ENCODE results near the gene MBD4.

MBD4 gene

DNA sequence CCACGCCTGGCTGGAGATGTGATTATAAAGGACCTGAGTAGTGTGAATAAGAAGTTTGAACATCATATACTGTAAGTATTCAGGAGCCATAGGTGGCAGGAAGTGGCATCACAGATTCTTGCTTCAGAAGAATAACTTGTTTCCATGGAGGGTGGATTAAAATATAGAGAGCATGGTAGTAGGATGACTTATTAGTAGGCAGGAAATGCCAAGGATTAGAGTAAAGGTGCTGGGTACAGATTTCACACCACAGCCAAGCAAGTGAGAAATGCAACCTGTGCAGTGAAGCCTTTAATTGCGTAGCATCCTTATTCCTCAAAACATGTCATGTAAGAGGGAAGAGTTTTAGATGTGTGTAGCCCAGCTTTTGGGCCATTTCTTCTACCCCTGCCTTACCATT lies 31.1 kb upstream of the MBD4 start:
- H3K9me3 ChIP-seq (ENCODE audit: insufficient read depth, low read depth, low read length): no peaks in the 10 kb centered on the region
- no CpG with 5 or more reads among the region's 2 CpGs for WGBS (ENCODE audit: extremely low coverage, insufficient coverage, insufficient read length)
- H3K18ac ChIP-seq (ENCODE audit: low read length): no peak overlapping the region
- H2AFZ ChIP-seq (ENCODE audit: insufficient read depth, low read length, poor library complexity): no peak overlapping the region
- H3K23ac ChIP-seq (ENCODE audit: low read length): no peak overlapping the region
- no peaks in the 10 kb centered on the region for H3K27me3 ChIP-seq (ENCODE audit: insufficient read depth, low read length)
- H3K4me1 ChIP-seq (ENCODE audit: control insufficient read depth in 1 of 2, insufficient read depth in 2 of 2, low read length in 2 of 2): peaks cover 0 to 2% of the 10 kb centered on the region in 2 experiments
- no peak for DNase-seq
- H3K79me2 ChIP-seq (ENCODE audit: control insufficient read depth, insufficient read depth, low read length, poor library complexity): no peaks in the 10 kb centered on the region
- no peak overlapping the region for H2BK12ac ChIP-seq (ENCODE audit: low read length)
- no peak overlapping the region for H2BK120ac ChIP-seq (ENCODE audit: insufficient read depth, low read length, poor library complexity)
- H3K4ac ChIP-seq (ENCODE audit: low read depth, low read length): no peak overlapping the region
- no peaks in the 10 kb centered on the region for H3K79me1 ChIP-seq (ENCODE audit: low read length)
- no peak overlapping the region for H3K14ac ChIP-seq (ENCODE audit: low read length)
- H2BK5ac ChIP-seq (ENCODE audit: low read depth, low read length, poor library complexity): no peak overlapping the region
- H4K12ac ChIP-seq (ENCODE audit: low read depth, low read length): no peak overlapping the region
- H3K36me3 ChIP-seq (ENCODE audit: control insufficient read depth in 1 of 2, insufficient read depth in 2 of 2, low read length in 2 of 2): peaks cover 6 to 7% of the 10 kb centered on the region in 2 experiments
- no peak overlapping the region for H4K8ac ChIP-seq (ENCODE audit: low read depth, low read length)
- H3K27ac ChIP-seq (ENCODE audit: low read depth, low read length): no peak overlapping the region
- no peak overlapping the region for H3K4me2 ChIP-seq (ENCODE audit: low read length)
- no peak overlapping the region for H4K91ac ChIP-seq (ENCODE audit: low read depth, low read length)
- no peak overlapping the region for H3K9ac ChIP-seq (ENCODE audit: low read length)
- no peak overlapping the region for H2AK5ac ChIP-seq (ENCODE audit: low read length)
- no peak overlapping the region for H3K4me3 ChIP-seq (ENCODE audit: low read depth, low read length)

DNA sequence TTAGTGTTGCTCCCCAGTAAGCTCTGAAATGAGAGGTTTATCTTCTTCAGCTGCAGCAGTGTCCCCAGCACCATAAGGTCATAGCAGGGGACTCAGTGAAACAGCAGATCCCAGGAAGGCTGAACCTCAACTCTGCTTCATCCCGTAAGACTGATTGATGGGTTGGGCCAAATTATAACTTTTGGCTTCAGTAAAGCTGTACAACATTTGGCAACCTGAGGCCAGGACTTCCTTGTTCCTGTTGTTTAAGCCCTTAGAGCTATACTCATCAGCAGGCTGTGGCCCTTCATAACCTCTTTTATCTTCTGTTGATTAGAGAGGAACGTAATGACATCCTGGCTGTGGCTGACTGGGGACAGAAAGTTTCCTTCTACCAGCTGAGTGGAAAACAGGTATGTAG lies 29.3 kb upstream of the MBD4 start:
- Histone ChIP-seq H3K4ac (ENCODE audit: low read depth, low read length) (no peak overlapping the region), H3K4me1 (ENCODE audit: control insufficient read depth in 1 of 2, insufficient read depth in 2 of 2, low read length in 2 of 2) (peaks cover 0 to 2% of the 10 kb centered on the region in 2 experiments), H3K23ac (ENCODE audit: low read length) (no peak overlapping the region), H3K9me3 (ENCODE audit: insufficient read depth, low read depth, low read length) (no peaks in the 10 kb centered on the region), H3K9ac (ENCODE audit: low read length) (no peak overlapping the region), H4K91ac (ENCODE audit: low read depth, low read length) (no peak overlapping the region), H2AFZ (ENCODE audit: insufficient read depth, low read length, poor library complexity) (no peak overlapping the region), H3K79me1 (ENCODE audit: low read length) (no peaks in the 10 kb centered on the region), H3K27ac (ENCODE audit: low read depth, low read length) (no peak overlapping the region), H3K4me3 (ENCODE audit: low read depth, low read length) (no peak overlapping the region), H2BK12ac (ENCODE audit: low read length) (no peak overlapping the region), H2AK5ac (ENCODE audit: low read length) (no peak overlapping the region), H3K36me3 (ENCODE audit: control insufficient read depth in 1 of 2, insufficient read depth in 2 of 2, low read length in 2 of 2) (peaks cover 6 to 8% of the 10 kb centered on the region in 2 experiments), H2BK120ac (ENCODE audit: insufficient read depth, low read length, poor library complexity) (no peak overlapping the region), H3K4me2 (ENCODE audit: low read length) (no peak overlapping the region), H2BK5ac (ENCODE audit: low read depth, low read length, poor library complexity) (no peak overlapping the region), H3K18ac (ENCODE audit: low read length) (no peak overlapping the region), H4K12ac (ENCODE audit: low read depth, low read length) (no peak overlapping the region), H3K79me2 (ENCODE audit: control insufficient read depth, insufficient read depth, low read length, poor library complexity) (no peaks in the 10 kb centered on the region), H3K27me3 (ENCODE audit: insufficient read depth, low read length) (no peaks in the 10 kb centered on the region), H3K14ac (ENCODE audit: low read length) (no peak overlapping the region), H4K8ac (ENCODE audit: low read depth, low read length) (no peak overlapping the region)
- no CpG with 5 or more reads among the region's 2 CpGs for WGBS (ENCODE audit: extremely low coverage, insufficient coverage, insufficient read length)
- no peak for DNase-seq

DNA sequence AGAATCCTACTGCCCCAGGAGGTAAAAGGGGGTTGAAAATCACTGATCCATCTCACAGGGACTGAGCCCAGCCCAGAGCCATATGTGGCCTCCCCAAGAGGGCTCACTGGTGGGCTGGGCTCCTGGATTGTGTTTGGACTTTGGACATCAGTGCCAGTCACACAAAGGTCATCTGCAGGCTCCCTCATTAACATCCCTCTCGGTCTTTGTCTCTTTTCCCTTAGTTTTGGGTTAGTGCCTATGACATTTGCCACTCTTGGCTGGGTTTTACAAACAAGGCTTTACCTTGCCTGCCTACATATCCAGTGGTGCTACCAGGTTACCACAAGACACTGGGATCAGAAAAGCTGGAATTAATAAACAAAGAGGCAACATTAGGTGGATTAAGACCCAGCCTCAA lies 28.2 kb upstream of the MBD4 start:
- no peak overlapping the region for H3K14ac ChIP-seq (ENCODE audit: low read length)
- no peak overlapping the region for H3K4me3 ChIP-seq (ENCODE audit: low read depth, low read length)
- no peak overlapping the region for H3K4ac ChIP-seq (ENCODE audit: low read depth, low read length)
- no peak overlapping the region for H2AFZ ChIP-seq (ENCODE audit: insufficient read depth, low read length, poor library complexity)
- peaks cover 5 to 10% of the 10 kb centered on the region in 2 experiments for H3K36me3 ChIP-seq (ENCODE audit: control insufficient read depth in 1 of 2, insufficient read depth in 2 of 2, low read length in 2 of 2)
- no peaks in the 10 kb centered on the region for H3K27me3 ChIP-seq (ENCODE audit: insufficient read depth, low read length)
- H3K9ac ChIP-seq (ENCODE audit: low read length): no peak overlapping the region
- H4K12ac ChIP-seq (ENCODE audit: low read depth, low read length): no peak overlapping the region
- no peak overlapping the region for H4K8ac ChIP-seq (ENCODE audit: low read depth, low read length)
- no peaks in the 10 kb centered on the region for H3K79me2 ChIP-seq (ENCODE audit: control insufficient read depth, insufficient read depth, low read length, poor library complexity)
- H2BK5ac ChIP-seq (ENCODE audit: low read depth, low read length, poor library complexity): no peak overlapping the region
- no peak overlapping the region for H3K23ac ChIP-seq (ENCODE audit: low read length)
- no peak overlapping the region for H2BK12ac ChIP-seq (ENCODE audit: low read length)
- no peak overlapping the region for H3K27ac ChIP-seq (ENCODE audit: low read depth, low read length)
- no peak for DNase-seq
- no CpG with 5 or more reads among the region's 1 CpG for WGBS (ENCODE audit: extremely low coverage, insufficient coverage, insufficient read length)
- H3K4me1 ChIP-seq (ENCODE audit: control insufficient read depth in 1 of 2, insufficient read depth in 2 of 2, low read length in 2 of 2): peaks cover 0 to 2% of the 10 kb centered on the region in 2 experiments
- no peak overlapping the region for H2AK5ac ChIP-seq (ENCODE audit: low read length)
- no peak overlapping the region for H2BK120ac ChIP-seq (ENCODE audit: insufficient read depth, low read length, poor library complexity)
- no peaks in the 10 kb centered on the region for H3K9me3 ChIP-seq (ENCODE audit: insufficient read depth, low read depth, low read length)
- H3K79me1 ChIP-seq (ENCODE audit: low read length): no peaks in the 10 kb centered on the region
- no peak overlapping the region for H3K18ac ChIP-seq (ENCODE audit: low read length)
- no peak overlapping the region for H4K91ac ChIP-seq (ENCODE audit: low read depth, low read length)
- H3K4me2 ChIP-seq (ENCODE audit: low read length): no peak overlapping the region

DNA sequence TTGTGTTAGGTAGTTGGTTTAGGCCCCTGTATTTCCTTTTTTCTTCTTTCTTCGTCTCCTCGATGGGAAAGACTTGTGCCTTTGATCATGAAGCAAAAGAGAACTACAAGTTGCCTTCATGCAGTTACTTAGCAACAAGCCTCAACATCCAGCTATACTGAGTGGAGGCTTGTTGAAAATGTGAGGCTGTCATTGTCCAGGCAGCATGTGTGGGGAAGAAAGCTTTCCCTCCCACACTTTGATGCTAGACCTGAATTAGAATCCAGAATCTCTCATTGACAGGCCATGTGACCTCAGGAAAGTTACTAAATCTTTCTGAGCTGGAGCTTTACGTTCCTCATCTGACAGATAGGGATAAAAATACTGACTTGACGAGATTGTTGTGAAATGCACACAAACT lies 24.0 kb upstream of the MBD4 start:
- DNase-seq: no peak
- WGBS (ENCODE audit: extremely low coverage, insufficient coverage, insufficient read length): no CpG with 5 or more reads among the region's 4 CpGs
- no peak overlapping the region for H3K23ac ChIP-seq (ENCODE audit: low read length)

More for the DNA sequence above, 24.0 kb upstream of the MBD4 start:
- Histone ChIP-seq H2BK120ac (ENCODE audit: insufficient read depth, low read length, poor library complexity) (no peak overlapping the region), H3K27ac (ENCODE audit: low read depth, low read length) (no peak overlapping the region), H3K4me1 (ENCODE audit: control insufficient read depth in 1 of 2, insufficient read depth in 2 of 2, low read length in 2 of 2) (peaks cover 0 to 6% of the 10 kb centered on the region in 2 experiments), H3K79me1 (ENCODE audit: low read length) (no peaks in the 10 kb centered on the region), H3K9me3 (ENCODE audit: insufficient read depth, low read depth, low read length) (no peaks in the 10 kb centered on the region), H2BK5ac (ENCODE audit: low read depth, low read length, poor library complexity) (no peak overlapping the region), H2AFZ (ENCODE audit: insufficient read depth, low read length, poor library complexity) (no peak overlapping the region), H2AK5ac (ENCODE audit: low read length) (no peak overlapping the region), H4K91ac (ENCODE audit: low read depth, low read length) (no peak overlapping the region), H3K27me3 (ENCODE audit: insufficient read depth, low read length) (no peaks in the 10 kb centered on the region), H3K4me3 (ENCODE audit: low read depth, low read length) (no peak overlapping the region), H4K8ac (ENCODE audit: low read depth, low read length) (no peak overlapping the region), H4K12ac (ENCODE audit: low read depth, low read length) (no peak overlapping the region), H3K14ac (ENCODE audit: low read length) (no peak overlapping the region), H3K4me2 (ENCODE audit: low read length) (no peak overlapping the region), H3K36me3 (ENCODE audit: control insufficient read depth in 1 of 2, insufficient read depth in 2 of 2, low read length in 2 of 2) (peaks cover 2 to 12% of the 10 kb centered on the region in 2 experiments), H3K79me2 (ENCODE audit: control insufficient read depth, insufficient read depth, low read length, poor library complexity) (no peaks in the 10 kb centered on the region), H3K4ac (ENCODE audit: low read depth, low read length) (no peak overlapping the region), H3K9ac (ENCODE audit: low read length) (no peak overlapping the region), H3K18ac (ENCODE audit: low read length) (no peak overlapping the region), H2BK12ac (ENCODE audit: low read length) (no peak overlapping the region)

Measured in trophoblast cell (in vitro differentiated cells and primary cell).